Forelimb muscle (tissue), 1 donor: Measurements from ENCODE around the gene STRIP1. TPM values are rescaled to one million over a fixed set of nuclear protein-coding genes. Genes with fewer than 3 reads are reported as not detected.

ENCODE experiments used
- DNase-seq: peaks from one replicate; pipeline ENCODE4 v3.0.0-alpha.2; 2013; ENCODE audit warnings: low read depth
- polyA plus RNA-seq: library from polyadenylated mRNA; unstranded; fragments of 120-200 nt; gene quantifications from one replicate; pipeline ENCODE4 v1.2.1, GENCODE V29; 2013; ENCODE audit not compliant: insufficient read length

STRIP1 gene
- polyA plus RNA-seq, 1 donor, result 30.5 TPM

GRCh38 chr1:110094931-110095654 lies 60.7 kb downstream of the STRIP1 start:
- no peak for DNase-seq

- no peak for DNase-seq
Observed at GRCh38 chr1:110097507-110098221, 63.2 kb downstream of the STRIP1 start.

- DNase-seq, result no peak
Observed at GRCh38 chr1:110098222-110099026, 64.0 kb downstream of the STRIP1 start.

GRCh38 chr1:110100335-110100734 lies 65.9 kb downstream of the STRIP1 start:
- DNase-seq, result no peak

GRCh38 chr1:110102081-110102480 lies 67.7 kb downstream of the STRIP1 start:
- no peak for DNase-seq

Other genes with a start within 250 kb of the STRIP1 start
- 7.1 TPM for gene CSF1, start 123.8 kb upstream of the STRIP1 start, polyA plus RNA-seq
- 38.1 TPM for gene AHCYL1, start 49.9 kb upstream of the STRIP1 start, polyA plus RNA-seq
- not detected for gene ALX3, start 36.0 kb downstream of the STRIP1 start, polyA plus RNA-seq
- gene UBL4B, start 77.8 kb downstream of the STRIP1 start, polyA plus RNA-seq, result not detected
- gene SLC6A17, start 115.9 kb downstream of the STRIP1 start, polyA plus RNA-seq, result 0.25 TPM
- 8.0 TPM for gene KCNC4, start 175.7 kb downstream of the STRIP1 start, polyA plus RNA-seq